Keratinocyte (primary cell): ENCODE data around the gene SPRN. TPM values are rescaled to one million over a fixed set of nuclear protein-coding genes. Genes with fewer than 3 reads are reported as not detected.

Experiments
- DNase-seq: peaks from one replicate; pipeline ENCODE4 v3.0.0-alpha.2; 2011; ENCODE audit warnings: low read depth, missing footprints, low spot score
- FAIRE-seq: peaks from 2 replicates; lab custom pipeline; 2011; peaks lifted over from hg19 to GRCh38; lab: Jason Lieb, UNC
- H2AFZ ChIP-seq: 2 replicates; pipeline ENCODE4 v1.6.0; 2012; ENCODE audit warnings: low read length, control low read depth, inconsistent platforms; ENCODE audit not compliant: control insufficient read depth
- H3K27ac ChIP-seq: 2 replicates; pipeline ENCODE4 v1.5.1; 2011; ENCODE audit warnings: low read length; ENCODE audit not compliant: control insufficient read depth, insufficient read depth
- H3K27me3 ChIP-seq: 3 replicates; pipeline ENCODE4 v1.6.0; 2011; ENCODE audit warnings: low read length; ENCODE audit not compliant: control insufficient read depth, insufficient read depth; ENCODE audit errors: extremely low read depth
- H3K36me3 ChIP-seq, 2 experiments: 2 replicates in 1 of 2; 3 replicates in 1 of 2; pipeline ENCODE4 v1.5.1; 2011; ENCODE audit warnings: low read length in 2 of 2, mild to moderate bottlenecking in 1 of 2; ENCODE audit not compliant: control insufficient read depth in 2 of 2, insufficient read depth in 2 of 2; ENCODE audit errors: extremely low read depth in 1 of 2
- H3K4me1 ChIP-seq: 3 replicates; pipeline ENCODE4 v1.5.1; 2011; ENCODE audit warnings: low read length; ENCODE audit not compliant: control insufficient read depth, insufficient read depth; ENCODE audit errors: extremely low read depth
- H3K4me2 ChIP-seq: 3 replicates; pipeline ENCODE4 v1.6.0; 2011; ENCODE audit warnings: low read depth, low read length; ENCODE audit not compliant: control insufficient read depth, insufficient read depth; ENCODE audit errors: extremely low read depth
- H3K4me3 ChIP-seq, 3 experiments: fragments of 200-600 bp in 1 of 3; sonication (generic) in 1 of 3; 2 replicates in 2 of 3; 3 replicates in 1 of 3; pipeline ENCODE4 v1.5.1; 2011 to 2016; ENCODE audit warnings: low read length in 3 of 3, mild to moderate bottlenecking in 3 of 3, control low read depth in 2 of 3, inconsistent platforms in 1 of 3, low read depth in 1 of 3, mixed read lengths in 1 of 3, mixed run types in 1 of 3, moderate library complexity in 1 of 3; ENCODE audit not compliant: control insufficient read depth in 2 of 3, insufficient read depth in 2 of 3; ENCODE audit errors: extremely low read depth in 1 of 3
- H3K79me2 ChIP-seq: 2 replicates; pipeline ENCODE4 v1.6.0; 2012; ENCODE audit warnings: low read length; ENCODE audit not compliant: control insufficient read depth, insufficient read depth
- H3K9ac ChIP-seq: 3 replicates; pipeline ENCODE4 v1.6.0; 2011; ENCODE audit warnings: low read length; ENCODE audit not compliant: control insufficient read depth, insufficient read depth; ENCODE audit errors: extremely low read depth
- H3K9me1 ChIP-seq: 3 replicates; pipeline ENCODE4 v1.6.0; 2011; ENCODE audit warnings: low read length; ENCODE audit not compliant: control insufficient read depth, insufficient read depth; ENCODE audit errors: extremely low read depth
- H3K9me3 ChIP-seq: 2 replicates; pipeline ENCODE4 v1.5.1; 2012; ENCODE audit warnings: low read depth, low read length; ENCODE audit not compliant: control insufficient read depth
- H4K20me1 ChIP-seq: 3 replicates; pipeline ENCODE4 v1.6.0; 2011; ENCODE audit warnings: low read length; ENCODE audit not compliant: control insufficient read depth, insufficient read depth; ENCODE audit errors: extremely low read depth
- CTCF ChIP-seq, 3 experiments: IDR thresholded peaks in 1 of 3; conservative IDR thresholded peaks in 1 of 3; optimal IDR thresholded peaks in 1 of 3; 2 replicates in 2 of 3; 3 replicates in 1 of 3; pipeline versions ENCODE3 to v1.5.1; 2011; ENCODE audit warnings: low read length in 3 of 3, mild to moderate bottlenecking in 3 of 3, moderate library complexity in 2 of 3, control low read depth in 1 of 3, inconsistent platforms in 1 of 3; ENCODE audit not compliant: insufficient read depth in 2 of 3; ENCODE audit errors: extremely low read depth in 1 of 3
- EZH2 ChIP-seq: IDR thresholded peaks from one replicate; pipeline ENCODE4 v1.6.1; 2012; ENCODE audit warnings: inconsistent platforms, mild to moderate bottlenecking, low read length, moderate library complexity
- dilution Hi-C: fragments of 300-500 bp; cut with MboI; formaldehyde crosslinking; loops from one replicate; pipeline ENCODE4 v1.7.0; 2020; ENCODE audit warnings: low sequenced_read_pairs; ENCODE audit not compliant: extremely low pct_ligation_motif_present
- polyA plus RNA-seq, 5 experiments: library from polyadenylated mRNA; depleted of rRNA in 3 of 5; stranded (reverse) in 3 of 5; stranded (forward) in 1 of 5; unstranded in 1 of 5; fragments of >200 nt; gene quantifications; 1 replicate in 1 of 5; 2 replicates in 3 of 5; 3 replicates in 1 of 5; pipeline versions ENCODE4 v1.2.1 to v1.2.3, GENCODE V29; 2011 to 2012; ENCODE audit warnings: missing spikeins in 2 of 5, low read depth in 1 of 5, low replicate concordance in 1 of 5

Gene SPRN
- polyA plus RNA-seq, 1 donor (not counting 4 experiments of a cell fraction or from before 2014, with no cell fraction given): 0.01 TPM

GRCh38 chr10:133420579-133420978, 3.8 kb downstream of the SPRN start:
- peaks cover 14% of the 10 kb centered on the region in 2 experiments for H3K36me3 ChIP-seq
- no peaks in the 10 kb centered on the region for H3K9me3 ChIP-seq
- dilution Hi-C loops: no loop called here
- H3K4me2 ChIP-seq: no peak overlapping the region
- H4K20me1 ChIP-seq: peaks cover 11% of the 10 kb centered on the region
- no peak overlapping the region for H3K4me3 ChIP-seq
- H3K79me2 ChIP-seq: no peaks in the 10 kb centered on the region
- peaks cover 10% of the 10 kb centered on the region for H3K27me3 ChIP-seq
- no peak overlapping the region for H2AFZ ChIP-seq
- H3K4me1 ChIP-seq: no peaks in the 10 kb centered on the region
- no peak overlapping the region for H3K27ac ChIP-seq
- H3K9ac ChIP-seq: no peak overlapping the region
- DNase-seq: no peak
- no peak for FAIRE-seq
- TF ChIP-seq CTCF (optimal IDR thresholded peaks at IDR 0.05 in 1 of 3, IDR thresholded peaks at IDR 0.05 in 1 of 3, conservative IDR thresholded peaks at IDR 0.05 in 1 of 3; ENCODE audit: extremely low read depth in 1 of 3, insufficient read depth in 2 of 3, low read length in 3 of 3) (no peak), EZH2 (no peak)
- peaks cover 2% of the 10 kb centered on the region for H3K9me1 ChIP-seq

- Histone ChIP-seq H3K4me1 (no peaks in the 10 kb centered on the region), H3K27me3 (peaks cover 10% of the 10 kb centered on the region), H3K9me3 (no peaks in the 10 kb centered on the region), H3K36me3 (peaks cover 14% of the 10 kb centered on the region in 2 experiments), H3K79me2 (no peaks in the 10 kb centered on the region), H3K4me2 (no peak overlapping the region), H3K4me3 (no peak overlapping the region), H3K27ac (no peak overlapping the region), H3K9ac (no peak overlapping the region), H4K20me1 (peaks cover 11% of the 10 kb centered on the region), H3K9me1 (peaks cover 2% of the 10 kb centered on the region), H2AFZ (no peak overlapping the region)
- TF ChIP-seq EZH2 (no peak), CTCF (optimal IDR thresholded peaks at IDR 0.05 in 1 of 3, IDR thresholded peaks at IDR 0.05 in 1 of 3, conservative IDR thresholded peaks at IDR 0.05 in 1 of 3; ENCODE audit: extremely low read depth in 1 of 3, insufficient read depth in 2 of 3, low read length in 3 of 3) (no peak)
- no peak for FAIRE-seq
- dilution Hi-C loops: no loop called here
- DNase-seq: no peak
These were observed 4.4 kb downstream of the SPRN start for GRCh38 chr10:133420028-133420427.
